ENCODE data around the gene AIFM3. TPM values are rescaled to one million over a fixed set of nuclear protein-coding genes. Genes with fewer than 3 reads are reported as not detected.
"Not testable (repeated sequence)": the region's sequence is repeated elsewhere in the genome, so short reads cannot be mapped to it uniquely, and the experiment has no call there.

The AIFM3 gene, protein sequence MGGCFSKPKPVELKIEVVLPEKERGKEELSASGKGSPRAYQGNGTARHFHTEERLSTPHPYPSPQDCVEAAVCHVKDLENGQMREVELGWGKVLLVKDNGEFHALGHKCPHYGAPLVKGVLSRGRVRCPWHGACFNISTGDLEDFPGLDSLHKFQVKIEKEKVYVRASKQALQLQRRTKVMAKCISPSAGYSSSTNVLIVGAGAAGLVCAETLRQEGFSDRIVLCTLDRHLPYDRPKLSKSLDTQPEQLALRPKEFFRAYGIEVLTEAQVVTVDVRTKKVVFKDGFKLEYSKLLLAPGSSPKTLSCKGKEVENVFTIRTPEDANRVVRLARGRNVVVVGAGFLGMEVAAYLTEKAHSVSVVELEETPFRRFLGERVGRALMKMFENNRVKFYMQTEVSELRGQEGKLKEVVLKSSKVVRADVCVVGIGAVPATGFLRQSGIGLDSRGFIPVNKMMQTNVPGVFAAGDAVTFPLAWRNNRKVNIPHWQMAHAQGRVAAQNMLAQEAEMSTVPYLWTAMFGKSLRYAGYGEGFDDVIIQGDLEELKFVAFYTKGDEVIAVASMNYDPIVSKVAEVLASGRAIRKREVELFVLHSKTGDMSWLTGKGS
- 1 to 10 TPM in 3 of 4 donors, under 1 TPM in 1; 0.83 to 1.2 (median 1.1) TPM for polyA plus RNA-seq (ENCODE audit: insufficient read length in 4 of 4)

DNA sequence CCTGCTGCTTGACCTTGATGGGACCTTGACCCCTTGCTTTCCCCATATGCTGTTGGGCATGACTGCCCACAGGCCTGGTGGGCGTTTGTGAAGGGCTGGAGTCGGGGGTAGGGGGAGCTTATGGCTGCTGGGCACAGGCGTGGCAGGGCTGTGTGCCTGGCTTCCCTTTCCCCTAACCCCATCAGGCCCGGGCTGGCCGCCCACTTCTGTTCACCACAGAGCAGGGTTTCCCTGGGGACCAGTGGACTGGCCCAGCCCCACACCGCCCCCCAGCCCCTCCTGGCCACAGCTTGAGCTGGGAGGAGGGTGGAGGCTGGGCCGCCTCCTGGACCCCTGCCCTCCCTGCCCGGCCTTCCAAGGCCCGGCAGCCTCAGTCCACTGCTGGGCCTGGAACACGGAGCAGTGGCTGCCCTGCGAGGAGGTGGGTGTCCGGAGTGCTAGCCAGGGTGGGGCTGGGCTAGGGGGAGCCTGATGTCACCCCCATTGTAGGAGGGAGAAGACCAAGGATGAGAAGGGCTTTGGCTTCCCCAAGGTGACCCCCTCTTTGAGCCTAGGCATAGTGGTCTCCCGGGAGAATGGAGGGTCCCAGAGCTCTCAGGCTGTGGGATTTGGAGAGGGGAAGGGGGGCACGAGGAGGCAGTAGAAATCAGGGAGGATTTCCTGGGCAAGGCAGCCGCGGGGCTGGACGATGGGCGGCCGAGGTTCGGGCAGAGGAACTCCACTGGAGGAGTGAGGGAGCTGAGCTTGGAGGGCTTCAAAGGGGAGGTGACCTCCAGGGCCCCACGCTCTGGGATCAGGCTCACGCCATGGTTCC is at the start of gene AIFM3:
Gene AIFM3, plus strand, starts transcription at position 373 of the 814 bp plus-strand sequence. CDS start 690 bp downstream, outside the sequence.
- no peak for DNase-seq (ENCODE audit: low read depth in 4 of 4, low spot score in 3 of 4)

DNA sequence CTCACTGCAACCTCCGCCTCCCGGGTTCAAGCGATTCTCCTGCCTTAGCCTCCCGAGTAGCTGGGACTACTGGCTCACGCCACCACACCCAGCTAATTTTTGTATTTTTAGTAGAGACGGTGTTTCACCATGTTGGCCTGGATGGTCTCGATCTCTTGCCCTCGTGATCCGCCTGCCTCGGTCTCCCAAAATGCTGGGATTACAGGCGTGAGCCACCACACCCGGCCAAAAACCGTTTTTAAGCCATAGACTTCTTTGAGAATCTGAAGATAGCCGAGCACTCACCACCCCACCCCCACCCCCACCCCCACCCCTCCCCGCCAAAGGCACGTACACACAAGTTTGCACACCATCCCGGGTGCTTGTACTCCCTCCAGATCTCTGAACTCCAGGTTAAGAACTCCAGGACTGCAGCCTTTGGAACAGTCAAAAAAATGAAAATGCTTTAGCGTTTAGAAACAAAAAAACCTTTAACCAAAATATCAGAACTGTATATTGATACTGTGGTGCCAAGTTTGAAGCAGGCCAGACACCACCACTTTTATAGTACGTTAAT is 48.3 kb upstream of the AIFM3 start:
- no peak for DNase-seq (ENCODE audit: low read depth in 4 of 4, low spot score in 3 of 4)

DNA sequence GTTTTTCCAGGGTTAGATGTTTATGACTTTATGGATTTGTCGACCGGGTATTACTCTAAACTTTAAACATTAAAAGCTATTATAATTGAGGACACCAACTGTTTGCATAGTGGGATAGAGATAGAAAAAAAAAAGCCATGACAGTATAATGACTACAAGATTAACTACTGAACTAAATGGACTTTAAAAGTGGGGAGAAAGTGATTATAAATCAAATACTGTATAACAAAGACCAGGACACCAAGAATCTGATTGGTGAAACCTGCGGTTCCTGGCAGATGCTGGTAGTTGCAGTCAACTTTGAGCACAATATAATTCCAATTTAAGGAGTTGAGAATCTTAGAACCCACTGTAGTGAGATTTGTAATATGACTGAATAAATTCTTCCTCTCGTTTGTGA is 47.3 kb upstream of the AIFM3 start:
- DNase-seq (ENCODE audit: low read depth in 4 of 4, low spot score in 3 of 4): no peak

DNA sequence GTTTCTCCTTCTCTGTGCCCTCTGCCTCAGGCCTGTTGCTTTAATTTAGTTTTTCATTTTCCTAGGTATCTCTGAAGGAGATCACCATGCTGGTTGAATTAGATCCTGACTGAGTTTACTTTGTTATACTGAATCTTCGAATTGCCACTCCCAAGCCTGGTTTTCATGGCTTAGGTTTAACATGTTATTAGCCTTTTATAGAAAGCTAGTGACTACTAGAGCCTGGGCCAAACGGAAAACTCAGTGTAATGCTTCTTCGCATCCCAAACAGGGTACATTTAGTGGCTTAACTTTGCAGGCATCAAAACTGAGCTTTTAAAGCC is 46.2 kb upstream of the AIFM3 start:
- DNase-seq (ENCODE audit: low read depth in 4 of 4, low spot score in 3 of 4): no peak

DNA sequence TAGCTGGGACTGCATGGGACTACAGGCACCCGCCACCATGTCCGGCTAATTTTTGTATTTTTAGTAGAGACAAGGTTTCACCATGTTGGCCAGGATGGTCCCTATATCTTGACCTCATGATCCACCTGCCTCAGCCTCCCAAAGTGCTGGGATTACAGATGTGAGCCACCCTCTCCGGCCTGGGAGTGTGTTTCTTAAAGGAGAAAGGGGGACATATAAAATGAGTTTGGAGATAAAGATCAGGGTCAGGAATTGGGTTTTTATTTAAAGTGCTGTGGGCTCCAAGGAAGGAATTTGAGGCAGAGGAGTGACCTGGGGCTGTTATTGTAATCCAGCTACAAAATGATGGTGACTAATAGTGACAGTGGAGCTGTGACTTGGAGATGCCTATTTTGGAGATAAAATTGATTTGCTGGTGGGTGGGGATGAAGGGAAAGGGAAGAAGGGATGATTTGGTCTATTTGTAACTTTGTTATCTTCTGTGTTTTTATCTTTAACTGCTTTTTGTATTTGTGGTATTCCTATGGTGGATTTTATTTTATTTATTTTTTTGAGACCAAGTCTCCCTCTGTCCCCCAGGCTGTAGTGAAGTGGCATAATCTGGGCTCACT is 44.8 kb upstream of the AIFM3 start:
- no peak for DNase-seq (ENCODE audit: low read depth in 4 of 4, low spot score in 3 of 4)

DNA sequence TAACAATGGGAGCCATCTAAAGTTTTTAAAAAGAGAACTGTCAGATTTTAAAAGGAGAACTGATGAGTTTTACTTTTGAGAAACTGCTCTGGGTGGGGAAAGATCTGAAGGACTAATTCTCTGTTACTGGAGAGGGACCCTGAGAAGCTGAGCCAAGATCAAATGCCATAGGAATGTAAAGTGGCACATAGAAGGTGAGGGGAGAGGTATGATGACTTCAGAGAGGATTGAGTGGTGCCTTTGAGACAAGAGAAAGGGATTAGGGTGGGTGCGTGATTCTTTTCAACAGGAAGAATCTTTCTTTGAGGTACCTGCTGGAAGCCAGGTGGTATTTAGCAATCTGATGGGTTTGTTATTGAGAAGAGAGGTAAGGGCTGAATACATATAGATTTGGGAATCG is 40.8 kb upstream of the AIFM3 start:
- no peak for DNase-seq (ENCODE audit: low read depth in 4 of 4, low spot score in 3 of 4)

DNA sequence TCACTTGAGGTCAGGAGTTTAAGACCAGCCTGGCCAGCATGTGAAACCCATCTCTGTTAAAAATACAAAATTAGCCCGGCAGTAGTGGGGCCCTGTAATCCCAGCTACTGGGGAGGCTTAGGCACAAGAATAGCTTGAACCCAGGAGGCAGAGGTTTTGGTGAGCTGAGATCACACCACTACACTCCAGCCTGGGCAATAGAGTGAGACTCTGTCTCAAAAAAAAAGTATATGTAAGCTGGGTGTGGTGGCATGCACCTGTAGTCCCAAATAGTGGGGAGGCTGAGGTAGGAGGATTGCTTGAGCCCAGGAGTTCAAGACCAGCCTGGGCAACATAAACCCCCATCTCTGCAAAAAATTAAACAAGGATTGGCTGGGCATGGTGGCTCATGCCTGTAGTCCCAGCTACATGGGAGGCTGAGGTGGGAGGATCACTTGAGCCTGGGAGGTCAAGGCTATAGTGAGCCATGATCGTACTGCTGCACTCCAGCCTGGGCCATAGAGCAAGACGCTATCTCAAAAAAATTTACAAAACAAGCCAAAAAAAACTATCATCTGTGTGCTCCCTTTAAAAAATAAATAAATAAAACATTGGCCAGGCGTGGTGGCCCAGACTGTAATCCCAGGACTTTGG is 39.0 kb upstream of the AIFM3 start:
- DNase-seq (ENCODE audit: low read depth in 4 of 4, low spot score in 3 of 4): no peak

DNA sequence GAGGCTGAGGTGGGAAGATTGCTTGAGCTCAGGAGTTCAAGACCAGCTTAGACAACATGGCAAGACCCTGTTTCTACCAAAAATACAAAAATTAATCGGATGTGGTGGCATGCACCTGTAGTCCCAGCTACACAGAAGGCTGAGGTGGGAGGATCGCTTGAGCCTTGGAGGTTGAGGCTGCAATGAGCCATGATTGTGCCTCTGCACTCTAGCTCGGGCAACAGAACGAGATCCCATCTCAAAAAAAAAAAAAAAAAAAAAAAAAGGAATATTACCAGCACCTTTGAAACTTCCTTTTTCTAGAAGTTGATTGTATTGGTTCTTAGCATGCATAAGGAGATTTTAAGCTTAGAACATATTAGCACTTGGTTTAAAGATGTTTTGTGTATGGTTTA is 38.5 kb upstream of the AIFM3 start:
- no peak for DNase-seq (ENCODE audit: low read depth in 4 of 4, low spot score in 3 of 4)

DNA sequence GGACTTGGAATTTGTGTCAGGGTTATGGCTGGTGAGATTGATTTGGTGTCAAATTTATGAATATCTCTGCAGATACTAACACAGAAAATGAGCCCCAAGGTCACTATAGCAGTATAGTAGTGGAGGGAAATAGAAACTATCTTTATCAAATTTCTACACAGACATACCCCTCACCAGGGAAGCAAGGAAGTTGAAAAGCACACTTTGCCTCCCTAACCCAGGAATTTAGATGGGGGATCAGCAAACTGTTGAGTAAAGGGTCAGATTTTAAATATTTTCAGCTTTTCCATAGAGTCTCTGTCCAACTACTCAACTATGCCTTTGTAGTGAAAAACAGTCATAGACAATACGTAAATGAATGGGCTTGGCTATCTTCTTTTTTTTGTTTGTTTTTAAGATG is 37.1 kb upstream of the AIFM3 start:
- DNase-seq (ENCODE audit: low read depth in 4 of 4, low spot score in 3 of 4): no peak

DNA sequence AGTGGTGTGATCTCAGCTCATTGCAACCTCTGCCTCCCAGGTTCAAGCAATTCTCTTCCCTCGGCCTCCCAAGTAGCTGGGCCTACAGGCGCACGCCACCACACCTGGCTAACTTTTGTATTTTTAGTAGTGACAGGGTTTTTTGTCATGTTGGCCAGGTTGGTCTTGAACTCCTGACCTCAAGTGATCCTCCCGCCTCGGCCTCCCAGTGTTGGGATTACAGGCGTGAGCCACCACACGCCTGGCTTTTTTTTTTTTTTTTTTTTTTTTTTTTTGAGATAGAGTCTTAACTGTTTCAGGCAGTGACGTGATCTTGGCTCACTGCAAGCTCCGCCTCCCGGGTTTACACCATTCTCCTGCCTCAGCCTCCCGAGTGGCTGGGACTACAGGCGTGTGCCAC is 36.6 kb upstream of the AIFM3 start:
- not testable (repeated sequence) for DNase-seq (ENCODE audit: low read depth in 4 of 4, low spot score in 3 of 4)

DNA sequence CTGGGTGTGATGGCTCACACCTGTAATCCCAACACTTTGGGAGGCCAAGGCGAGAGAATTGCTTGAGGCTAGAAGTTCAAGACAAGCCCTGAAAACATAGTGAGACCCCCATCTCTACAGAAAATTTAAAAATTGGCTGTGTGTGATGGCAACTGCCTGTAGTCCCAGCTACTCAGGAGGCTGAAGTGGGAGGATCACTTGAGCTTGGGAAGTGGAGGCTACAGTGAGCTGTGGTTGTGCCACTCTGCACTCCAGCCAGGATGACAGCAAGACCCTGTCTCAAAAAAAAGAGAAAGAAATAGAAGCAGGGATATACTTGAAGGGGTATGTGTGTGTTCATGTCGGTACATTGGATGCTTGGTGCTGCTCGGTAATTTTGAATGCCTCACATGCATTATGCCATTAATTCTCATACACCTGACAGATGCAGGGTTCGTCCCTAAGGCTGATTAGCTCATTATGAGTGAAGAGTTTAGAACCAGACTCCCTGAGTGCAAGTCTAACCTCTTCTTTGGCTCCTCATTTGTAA is 35.9 kb upstream of the AIFM3 start:
- DNase-seq (ENCODE audit: low read depth in 4 of 4, low spot score in 3 of 4): no peak

DNA sequence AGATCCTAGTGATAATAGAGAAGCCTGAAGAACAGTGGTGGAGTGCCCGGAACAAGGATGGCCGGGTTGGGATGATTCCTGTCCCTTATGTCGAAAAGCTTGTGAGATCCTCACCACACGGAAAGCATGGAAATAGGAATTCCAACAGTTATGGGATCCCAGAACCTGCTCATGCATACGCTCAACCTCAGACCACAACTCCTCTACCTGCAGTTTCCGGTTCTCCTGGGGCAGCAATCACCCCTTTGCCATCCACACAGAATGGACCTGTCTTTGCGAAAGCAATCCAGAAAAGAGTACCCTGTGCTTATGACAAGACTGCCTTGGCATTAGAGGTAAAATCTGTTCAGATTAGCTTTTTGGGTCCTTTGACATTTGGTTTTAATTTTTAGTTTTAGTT is 33.1 kb upstream of the AIFM3 start:
- no peak for DNase-seq (ENCODE audit: low read depth in 4 of 4, low spot score in 3 of 4)

DNA sequence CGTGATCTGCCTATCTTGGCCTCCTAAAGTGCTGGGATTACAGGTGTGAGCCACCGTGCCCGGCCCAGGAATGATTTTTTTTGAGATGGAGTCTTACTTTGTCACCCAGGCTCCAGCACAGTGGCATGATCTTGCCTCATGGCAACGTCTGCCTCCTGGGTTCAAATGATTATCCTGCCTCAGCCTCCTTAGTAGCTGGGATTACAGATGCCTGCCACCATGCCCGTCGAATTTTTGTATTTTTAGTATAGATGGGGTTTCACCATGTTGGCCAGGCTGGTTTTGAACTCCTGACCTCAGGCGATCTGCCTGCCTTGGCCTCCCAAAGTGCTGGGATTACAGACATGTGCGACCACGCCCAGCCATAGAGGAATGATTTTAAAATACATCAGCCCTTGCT is 32.0 kb upstream of the AIFM3 start:
- DNase-seq (ENCODE audit: low read depth in 4 of 4, low spot score in 3 of 4): not testable (repeated sequence)

DNA sequence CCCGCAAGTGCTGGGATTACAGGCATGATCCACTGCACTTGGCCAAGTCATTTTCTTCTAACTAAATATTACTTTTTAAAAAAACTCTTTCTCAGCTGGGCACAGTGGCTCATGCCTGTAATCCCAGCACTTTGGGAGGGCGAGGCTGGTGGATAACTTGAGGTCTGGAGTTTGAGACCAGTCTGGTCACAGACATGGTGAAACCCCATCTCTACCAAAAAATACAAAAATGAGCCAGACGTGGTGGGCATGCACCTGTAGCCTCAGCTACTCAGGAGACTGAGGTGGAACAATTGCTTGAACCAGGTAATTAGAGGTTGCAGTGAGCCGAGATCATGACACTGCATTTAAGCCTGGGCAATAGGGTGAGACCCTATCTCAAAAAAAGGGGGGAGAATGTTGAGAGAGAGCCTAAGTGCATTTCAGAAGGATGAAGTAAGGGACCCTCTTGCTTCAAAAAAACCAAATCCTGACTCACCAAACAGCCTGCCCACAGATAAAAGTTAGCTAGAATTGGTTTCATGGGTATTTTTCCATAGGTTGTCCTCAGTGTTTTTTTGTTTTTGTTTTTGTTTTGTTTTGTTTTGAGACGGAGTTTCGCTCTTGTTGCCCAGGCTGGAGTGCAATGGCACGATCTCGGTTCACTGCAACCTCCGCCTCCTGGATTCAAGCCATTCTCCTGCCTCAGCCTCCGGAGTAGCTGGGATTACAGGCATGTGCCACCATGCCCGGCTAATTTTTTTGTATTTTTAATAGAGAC is 31.1 kb upstream of the AIFM3 start:
- DNase-seq (ENCODE audit: low read depth in 4 of 4, low spot score in 3 of 4): not testable (repeated sequence)

DNA sequence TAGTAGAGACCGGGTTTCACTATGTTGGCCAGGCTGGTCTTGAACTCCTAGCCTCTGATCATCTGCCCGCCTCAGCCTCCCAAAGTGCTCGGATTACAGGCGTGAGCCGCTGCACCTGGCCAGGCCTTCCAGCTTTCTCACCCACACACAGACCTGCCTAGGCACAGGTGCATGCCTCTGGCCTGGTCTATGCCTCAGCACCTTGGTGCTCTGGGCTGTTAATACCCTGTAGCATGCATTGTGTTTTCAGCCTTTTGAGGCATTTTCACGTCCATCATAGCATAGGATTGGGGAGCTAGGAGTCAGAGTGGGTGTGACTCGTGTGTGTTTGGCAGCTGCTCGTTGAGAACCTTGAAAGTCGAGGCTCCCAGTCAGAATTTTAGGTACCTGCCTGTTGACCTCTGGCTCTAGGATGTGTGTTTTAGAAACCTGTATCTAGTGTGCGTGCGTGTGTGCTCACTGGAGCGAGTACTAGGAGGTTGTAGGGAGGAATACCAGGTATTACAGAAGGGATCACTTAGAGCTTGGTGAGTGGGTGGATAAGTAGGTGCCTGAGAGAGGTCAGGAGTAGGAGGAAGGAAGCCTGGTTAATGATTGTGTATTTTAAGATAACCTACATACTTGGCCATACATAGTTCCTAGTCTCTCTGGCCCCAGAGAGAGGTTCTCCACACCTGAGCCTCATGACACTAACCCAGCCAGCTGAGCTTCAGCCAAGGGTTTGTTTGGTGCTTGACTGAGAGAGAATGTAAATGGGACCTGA is 29.8 kb upstream of the AIFM3 start:
- no peak for DNase-seq (ENCODE audit: low read depth in 4 of 4, low spot score in 3 of 4)

DNA sequence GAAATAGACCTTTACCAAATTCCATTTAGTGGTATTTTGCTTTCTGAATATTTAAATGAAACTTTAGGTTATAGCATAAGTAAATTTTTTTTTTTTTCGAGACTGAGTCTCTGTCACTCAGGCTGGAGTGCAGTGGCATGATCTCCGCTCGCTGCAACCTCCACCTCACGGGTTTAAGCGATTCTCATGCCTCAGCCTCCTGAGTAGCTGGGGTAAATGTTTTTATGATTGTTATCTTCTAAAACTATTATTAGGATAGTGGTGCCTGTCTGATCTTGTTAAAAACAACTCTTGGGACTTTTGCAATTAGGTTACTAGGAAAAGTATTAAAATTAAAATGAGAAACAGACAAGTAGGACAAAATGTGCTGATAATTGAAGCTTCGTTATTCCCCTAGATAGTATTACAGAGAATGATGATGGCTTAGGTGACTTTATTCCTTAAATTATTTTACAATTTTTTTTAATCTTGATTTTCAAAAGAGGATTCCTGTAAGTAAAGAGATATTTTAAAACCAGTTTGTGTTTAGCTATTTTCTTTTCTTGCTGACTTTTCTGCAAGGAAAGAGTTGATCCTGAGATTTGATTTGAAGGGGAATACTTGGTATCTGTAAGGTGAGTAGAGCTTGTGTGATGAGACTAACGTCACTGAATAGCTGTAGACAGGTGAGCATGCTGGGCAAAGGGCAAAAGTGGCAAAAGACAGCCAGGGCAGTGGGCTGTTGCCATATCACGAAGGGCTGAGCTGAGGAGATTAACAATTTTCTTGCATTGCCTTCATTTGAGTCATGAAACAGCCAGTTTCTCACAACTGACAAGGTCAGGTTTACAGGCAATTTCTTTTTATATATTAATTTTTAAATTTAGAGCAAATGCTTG is 29.0 kb upstream of the AIFM3 start:
- no peak for DNase-seq (ENCODE audit: low read depth in 4 of 4, low spot score in 3 of 4)

DNA sequence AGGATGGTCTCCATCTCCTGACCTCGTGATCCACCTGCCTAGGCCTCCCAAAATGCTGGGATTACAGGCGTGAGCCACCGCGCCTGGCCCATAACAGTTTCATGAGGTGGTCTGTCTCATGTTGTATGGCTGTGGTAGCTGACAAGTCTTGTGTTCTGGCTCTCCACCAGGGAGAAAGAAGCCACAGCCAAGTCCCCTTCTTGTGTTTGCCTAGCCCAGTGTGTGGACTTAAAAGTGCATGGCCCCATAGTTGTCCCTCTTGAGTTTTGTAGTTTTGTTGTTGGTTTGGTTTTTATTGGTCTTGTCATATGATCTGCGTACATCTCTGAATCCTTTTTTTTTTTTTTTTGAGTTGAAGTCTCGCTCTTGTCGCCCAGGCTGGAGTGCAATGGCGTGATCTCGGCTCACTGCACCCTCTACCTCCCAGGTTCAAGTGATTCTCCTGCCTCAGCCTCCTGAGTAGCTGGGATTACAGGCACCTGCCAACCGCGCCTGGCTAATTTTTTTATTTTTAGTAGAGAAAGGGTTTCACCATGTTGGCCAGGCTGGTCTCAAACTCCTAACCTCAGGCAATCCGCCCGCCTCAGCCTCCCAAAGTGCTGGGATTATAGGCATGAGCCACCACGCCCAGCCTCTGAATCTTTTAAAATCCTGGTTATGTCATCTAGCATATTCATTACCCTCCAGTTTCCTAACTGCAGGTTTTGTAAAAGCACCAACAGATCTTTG is 27.4 kb upstream of the AIFM3 start:
- not testable (repeated sequence) for DNase-seq (ENCODE audit: low read depth in 4 of 4, low spot score in 3 of 4)

Data from left renal pelvis (tissue), 4 donors.